PC-3 (cell line): ENCODE measurements around the gene SOCS6.

ENCODE experiments used
- EZH2 ChIP-seq: fragments of 300-600 bp; sonication (generic); IDR thresholded peaks from one replicate; pipeline ENCODE4 v1.6.1; 2017; ENCODE audit warnings: antibody characterized with exemption, mild to moderate bottlenecking, low read length; ENCODE audit not compliant: unreplicated experiment
- EZH2phosphoT487 ChIP-seq: fragments of 300-600 bp; sonication (generic); IDR thresholded peaks from 2 replicates; pipeline ENCODE4 v1.6.1; 2018; ENCODE audit warnings: mild to moderate bottlenecking, antibody characterized with exemption, low read length, borderline replicate concordance
- TF ChIP-seq, protein P1 (sequence below): fragments of 300-600 bp; sonication (generic); conservative IDR thresholded peaks from 2 replicates; pipeline ENCODE4 v1.5.1; 2017; ENCODE audit warnings: antibody characterized with exemption, low read depth, mild to moderate bottlenecking, low read length

DNA sequence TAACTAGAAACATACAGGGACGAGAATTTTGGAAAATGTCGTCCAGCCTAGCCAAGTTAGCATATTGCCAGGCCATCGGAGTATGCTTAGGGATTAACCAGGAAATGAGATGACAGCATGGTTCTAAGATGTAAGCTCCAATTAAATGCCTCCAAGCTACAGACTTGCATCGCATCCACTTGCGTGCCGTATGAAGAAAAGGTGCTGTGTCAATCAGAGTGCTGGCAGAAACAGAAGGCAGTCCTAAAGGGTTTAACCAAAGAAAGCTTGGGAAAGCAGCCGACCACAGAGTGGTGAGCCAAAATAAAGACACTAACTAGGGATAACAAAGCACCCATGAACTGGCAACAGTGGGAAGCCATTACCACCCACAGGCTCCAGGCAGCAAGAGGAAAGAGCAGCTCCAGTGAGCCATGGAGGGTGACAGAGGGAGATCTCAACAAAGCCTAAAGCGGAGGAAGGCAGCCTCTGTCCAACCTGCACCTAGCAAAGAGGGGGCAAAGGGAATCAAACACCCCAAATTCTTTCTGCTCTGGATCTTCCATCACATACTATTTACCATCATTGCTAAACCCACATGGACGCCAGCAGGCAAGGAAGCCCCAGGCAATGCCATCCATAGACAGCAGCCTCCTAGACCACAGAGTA lies 27.6 kb upstream of the SOCS6 start:
- TF ChIP-seq, protein P1, sequence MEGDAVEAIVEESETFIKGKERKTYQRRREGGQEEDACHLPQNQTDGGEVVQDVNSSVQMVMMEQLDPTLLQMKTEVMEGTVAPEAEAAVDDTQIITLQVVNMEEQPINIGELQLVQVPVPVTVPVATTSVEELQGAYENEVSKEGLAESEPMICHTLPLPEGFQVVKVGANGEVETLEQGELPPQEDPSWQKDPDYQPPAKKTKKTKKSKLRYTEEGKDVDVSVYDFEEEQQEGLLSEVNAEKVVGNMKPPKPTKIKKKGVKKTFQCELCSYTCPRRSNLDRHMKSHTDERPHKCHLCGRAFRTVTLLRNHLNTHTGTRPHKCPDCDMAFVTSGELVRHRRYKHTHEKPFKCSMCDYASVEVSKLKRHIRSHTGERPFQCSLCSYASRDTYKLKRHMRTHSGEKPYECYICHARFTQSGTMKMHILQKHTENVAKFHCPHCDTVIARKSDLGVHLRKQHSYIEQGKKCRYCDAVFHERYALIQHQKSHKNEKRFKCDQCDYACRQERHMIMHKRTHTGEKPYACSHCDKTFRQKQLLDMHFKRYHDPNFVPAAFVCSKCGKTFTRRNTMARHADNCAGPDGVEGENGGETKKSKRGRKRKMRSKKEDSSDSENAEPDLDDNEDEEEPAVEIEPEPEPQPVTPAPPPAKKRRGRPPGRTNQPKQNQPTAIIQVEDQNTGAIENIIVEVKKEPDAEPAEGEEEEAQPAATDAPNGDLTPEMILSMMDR: no peak
- TF ChIP-seq EZH2phosphoT487: no peak
- TF ChIP-seq EZH2: no peak
